ENCODE results near the gene ABHD3.
A peak's percentile ranks its signal among the peaks of the same experiment; 100 is the strongest.
"Not testable (repeated sequence)": the region's sequence is repeated elsewhere in the genome, so short reads cannot be mapped to it uniquely, and the experiment has no call there.

The ABHD3 gene

GRCh38 chr18:21703241-21703820 lies 1.2 kb downstream of the ABHD3 start:
- DNase-seq (ENCODE audit: low read depth), result peak; percentile 9

GRCh38 chr18:21702602-21703001 lies 2.0 kb downstream of the ABHD3 start:
- DNase-seq (ENCODE audit: low read depth), result no peak

- no peak for DNase-seq (ENCODE audit: low read depth)
Measured at GRCh38 chr18:21701621-21702020, 3.0 kb downstream of the ABHD3 start.

- DNase-seq (ENCODE audit: low read depth), result no peak
Measured at GRCh38 chr18:21700528-21701075, 4.0 kb downstream of the ABHD3 start.

GRCh38 chr18:21693322-21693721 lies 11.3 kb downstream of the ABHD3 start:
- DNase-seq (ENCODE audit: low read depth), result no peak

GRCh38 chr18:21689736-21690135 lies 14.8 kb downstream of the ABHD3 start:
- DNase-seq (ENCODE audit: low read depth), result no peak

GRCh38 chr18:21686282-21687105 lies 18.1 kb downstream of the ABHD3 start:
- no peak for DNase-seq (ENCODE audit: low read depth)

- DNase-seq (ENCODE audit: low read depth), result not testable (repeated sequence)
Measured at GRCh38 chr18:21685556-21685981, 19.0 kb downstream of the ABHD3 start.

- no peak for DNase-seq (ENCODE audit: low read depth)
Measured at GRCh38 chr18:21684731-21685130, 19.8 kb downstream of the ABHD3 start.

- no peak for DNase-seq (ENCODE audit: low read depth)
Measured at GRCh38 chr18:21682371-21683051, 22.1 kb downstream of the ABHD3 start.

GRCh38 chr18:21680161-21680560 lies 24.4 kb downstream of the ABHD3 start:
- no peak for DNase-seq (ENCODE audit: low read depth)

- DNase-seq (ENCODE audit: low read depth), result no peak
Measured at GRCh38 chr18:21678859-21679258, 25.7 kb downstream of the ABHD3 start.

GRCh38 chr18:21675354-21675753 lies 29.2 kb downstream of the ABHD3 start:
- DNase-seq (ENCODE audit: low read depth), result not testable (repeated sequence)

- no peak for DNase-seq (ENCODE audit: low read depth)
Measured at GRCh38 chr18:21672521-21673267, 31.9 kb downstream of the ABHD3 start.

- DNase-seq (ENCODE audit: low read depth), result no peak
Measured at GRCh38 chr18:21669736-21670285, 34.8 kb downstream of the ABHD3 start.

- DNase-seq (ENCODE audit: low read depth), result no peak
Measured at GRCh38 chr18:21664069-21664468, 40.5 kb downstream of the ABHD3 start.

GRCh38 chr18:21663578-21663977 lies 41.0 kb downstream of the ABHD3 start:
- no peak for DNase-seq (ENCODE audit: low read depth)

- no peak for DNase-seq (ENCODE audit: low read depth)
Measured at GRCh38 chr18:21662581-21662980, 42.0 kb downstream of the ABHD3 start.

GRCh38 chr18:21660078-21660477 lies 44.5 kb downstream of the ABHD3 start:
- no peak for DNase-seq (ENCODE audit: low read depth)

- no peak for DNase-seq (ENCODE audit: low read depth)
Measured at GRCh38 chr18:21656402-21656801, 48.2 kb downstream of the ABHD3 start.

- DNase-seq (ENCODE audit: low read depth), result no peak
Measured at GRCh38 chr18:21653361-21653760, 51.2 kb downstream of the ABHD3 start.

- DNase-seq (ENCODE audit: low read depth), result no peak
Measured at GRCh38 chr18:21652073-21652472, 52.5 kb downstream of the ABHD3 start.
